Naive thymus-derived CD4-positive, alpha-beta T cell (primary cell): ENCODE results near the gene SPNS3. TPM values are rescaled to one million over a fixed set of nuclear protein-coding genes. Genes with fewer than 3 reads are reported as not detected.

Experiments
- ATAC-seq: fragments of 150-1000 bp; cut with Tn5 transposase; 2 replicates; pipeline ENCODE4 v1.10.0; 2021; ENCODE audit warnings: mild to moderate bottlenecking, moderate library complexity
- CTCF ChIA-PET: fragments of 350-600 bp; sonication (Branson Sonifier 250); formaldehyde crosslinking; loops from one replicate; lab custom pipeline; 2021; ENCODE audit warnings: antibody characterized with exemption; lab: Charles Lee
- POLR2A ChIA-PET: fragments of 350-600 bp; sonication (Branson Sonifier 250); formaldehyde crosslinking; loops from one replicate; lab custom pipeline; 2021; ENCODE audit warnings: antibody characterized with exemption, inconsistent platforms; lab: Charles Lee
- DNase-seq, 9 donors: peaks; one replicate each; pipeline versions ENCODE4 v3.0.0 to v3.0.0-alpha.2; 2020 to 2022; ENCODE audit warnings: mixed read lengths in 1 of 9
- H3K27ac ChIP-seq: one replicate; pipeline ENCODE4 v1.7.0; 2013; ENCODE audit warnings: mild to moderate bottlenecking, low read depth, low read length, moderate library complexity
- H3K27me3 ChIP-seq, 2 donors: one replicate each; pipeline ENCODE4 v1.7.0; 2013; ENCODE audit warnings: low read length in 2 of 2, mild to moderate bottlenecking in 2 of 2, moderate library complexity in 2 of 2; ENCODE audit not compliant: control insufficient read depth in 2 of 2, insufficient read depth in 2 of 2
- H3K36me3 ChIP-seq, 3 experiments: 1 replicate in 2 of 3; 2 replicates in 1 of 3; pipeline ENCODE4 v1.7.0; 2013; ENCODE audit warnings: low read length in 3 of 3, mild to moderate bottlenecking in 3 of 3, moderate library complexity in 1 of 3; ENCODE audit not compliant: insufficient read depth in 3 of 3, control insufficient read depth in 2 of 3
- H3K4me1 ChIP-seq, 2 donors: one replicate each; pipeline ENCODE4 v1.7.0; 2013; ENCODE audit warnings: low read length in 2 of 2, mild to moderate bottlenecking in 2 of 2, moderate library complexity in 1 of 2; ENCODE audit not compliant: control insufficient read depth in 2 of 2, insufficient read depth in 2 of 2
- H3K4me3 ChIP-seq: 2 replicates; pipeline ENCODE4 v1.7.0; 2013; ENCODE audit warnings: mild to moderate bottlenecking, low read length
- H3K9me3 ChIP-seq, 3 experiments: 1 replicate in 2 of 3; 2 replicates in 1 of 3; pipeline ENCODE4 v1.7.0; 2013; ENCODE audit warnings: low read length in 3 of 3; ENCODE audit not compliant: control insufficient read depth in 2 of 3
- H3K27ac Mint-ChIP-seq, 9 donors: one replicate each; pipeline ENCODE4 v1.8.0; 2020 to 2022; ENCODE audit warnings: mixed read lengths in 9 of 9, mild to moderate bottlenecking in 8 of 9, moderate library complexity in 5 of 9, inconsistent platforms in 2 of 9
- H3K27me3 Mint-ChIP-seq, 5 donors: one replicate each; pipeline ENCODE4 v1.8.0; 2021 to 2022; ENCODE audit warnings: mixed read lengths in 5 of 5, mild to moderate bottlenecking in 1 of 5
- H3K36me3 Mint-ChIP-seq, 5 donors: one replicate each; pipeline ENCODE4 v1.8.0; 2020 to 2022; ENCODE audit warnings: mixed read lengths in 5 of 5, mild to moderate bottlenecking in 3 of 5, inconsistent platforms in 1 of 5
- H3K4me1 Mint-ChIP-seq, 7 donors: one replicate each; pipeline ENCODE4 v1.8.0; 2020 to 2022; ENCODE audit warnings: mixed read lengths in 7 of 7, mild to moderate bottlenecking in 3 of 7, inconsistent platforms in 1 of 7
- H3K4me3 Mint-ChIP-seq, 10 donors: one replicate each; pipeline ENCODE4 v1.8.0; 2020 to 2022; ENCODE audit warnings: mild to moderate bottlenecking in 10 of 10, mixed read lengths in 10 of 10, moderate library complexity in 6 of 10, inconsistent platforms in 2 of 10
- H3K9me3 Mint-ChIP-seq, 11 donors: one replicate each; pipeline ENCODE4 v1.8.0; 2020 to 2022; ENCODE audit warnings: mixed read lengths in 11 of 11, mild to moderate bottlenecking in 4 of 11, inconsistent platforms in 1 of 11, moderate library complexity in 1 of 11
- intact Hi-C, 2 donors: fragments of 100-400 bp; cut with micrococcal nuclease; formaldehyde crosslinking; loops; one replicate each; pipeline ENCODE4 v1.15.1; 2023
- polyA plus RNA-seq, 2 donors: library from polyadenylated mRNA; unstranded; fragments of 300-500 nt; fragmentation: Illumina TruSeq; gene quantifications; one replicate each; pipeline ENCODE4 v1.2.3, GENCODE V29; 2021
- total RNA-seq, 6 experiments: library from RNA in 5 of 6; stranded (reverse) in 5 of 6; gene quantifications; 1 replicate in 5 of 6; 2 replicates in 1 of 6; pipeline ENCODE4 v1.2.3 and lab custom pipeline; 2021 to 2026

The SPNS3 gene
- total and polyA plus RNA-seq, 7 experiments from 2014 or later: 1.7 to 7.3 (median 5.1) TPM

- DNase-seq (no peak), ATAC-seq (no peak)
- Histone ChIP-seq H3K36me3 (peaks cover 0 to 23% (median 0%) of the 10 kb centered on the region in 3 experiments), H3K4me1 (no peaks in the 10 kb centered on the region), H3K27ac (no peak overlapping the region), H3K27me3 (no peaks in the 10 kb centered on the region), H3K9me3 (no peaks in the 10 kb centered on the region), H3K4me3 (no peak overlapping the region)
- H3K27me3 Mint-ChIP-seq: peaks cover 0 to 10% (median 5%) of the 10 kb centered on the region in 5 donors
- ChIA-PET CTCF (interaction anchor here (0.5 kb wide), 1 partner anchor 114 kb away, joined by 3 read pairs; no protein-coding TSS in a partner anchor), POLR2A (interaction anchor here (1.1 kb wide), 1 partner anchor 15 kb away, joined by 4 read pairs; no protein-coding TSS in a partner anchor)
- intact Hi-C loops: no loop called here
- peaks cover 0 to 16% (median 3%) of the 10 kb centered on the region in 7 donors for H3K4me1 Mint-ChIP-seq
- peak overlapping the region in 1 of 9 donors; percentile 60 for H3K27ac Mint-ChIP-seq
- H3K9me3 Mint-ChIP-seq: no peaks in the 10 kb centered on the region
- no peak overlapping the region for H3K4me3 Mint-ChIP-seq
- peaks cover 0 to 4% (median 2%) of the 10 kb centered on the region in 5 donors for H3K36me3 Mint-ChIP-seq
Measured at GRCh38 chr17:4534928-4535666, 101.4 kb downstream of the SPNS3 start.

GRCh38 chr17:4535667-4536258 is 102.0 kb downstream of the SPNS3 start:
- H3K36me3 Mint-ChIP-seq: peaks cover 0 to 4% (median 2%) of the 10 kb centered on the region in 5 donors
- H3K27ac Mint-ChIP-seq: peak overlapping the region in 1 of 9 donors; percentile 60
- H3K4me3 Mint-ChIP-seq: no peak overlapping the region
- ATAC-seq (no peak), DNase-seq (no peak)
- H3K27me3 Mint-ChIP-seq: peaks cover 0 to 10% (median 5%) of the 10 kb centered on the region in 5 donors
- H3K36me3 ChIP-seq: peaks cover 0 to 29% (median 0%) of the 10 kb centered on the region in 3 experiments
- no peaks in the 10 kb centered on the region for H3K27me3 ChIP-seq
- ChIA-PET CTCF (no interaction called here), POLR2A (interaction anchor here (1.1 kb wide), 1 partner anchor 14 kb away, joined by 4 read pairs; no protein-coding TSS in a partner anchor)
- H3K4me1 ChIP-seq: no peaks in the 10 kb centered on the region
- H3K4me3 ChIP-seq: no peak overlapping the region
- intact Hi-C loops: no loop called here
- H3K9me3 ChIP-seq: no peaks in the 10 kb centered on the region
- H3K9me3 Mint-ChIP-seq: no peaks in the 10 kb centered on the region
- H3K4me1 Mint-ChIP-seq: peaks cover 0 to 16% (median 3%) of the 10 kb centered on the region in 7 donors
- H3K27ac ChIP-seq: no peak overlapping the region

GRCh38 chr17:4536259-4536741 is 102.6 kb downstream of the SPNS3 start:
- H3K36me3 Mint-ChIP-seq: peaks cover 0 to 4% (median 2%) of the 10 kb centered on the region in 5 donors
- no peak overlapping the region for H3K4me3 ChIP-seq
- H3K27ac Mint-ChIP-seq: no peak overlapping the region
- DNase-seq (no peak), ATAC-seq (no peak)
- H3K9me3 Mint-ChIP-seq: no peaks in the 10 kb centered on the region
- H3K4me3 Mint-ChIP-seq: no peak overlapping the region
- peaks cover 0 to 10% (median 5%) of the 10 kb centered on the region in 5 donors for H3K27me3 Mint-ChIP-seq
- H3K36me3 ChIP-seq: peaks cover 0 to 35% (median 1%) of the 10 kb centered on the region in 3 experiments
- no peaks in the 10 kb centered on the region for H3K9me3 ChIP-seq
- H3K4me1 Mint-ChIP-seq: peaks cover 0 to 16% (median 3%) of the 10 kb centered on the region in 7 donors
- CTCF ChIA-PET: interaction anchor here (1.1 kb wide), 1 partner anchor 115 kb away, joined by 3 read pairs; no protein-coding TSS in a partner anchor
- no peaks in the 10 kb centered on the region for H3K4me1 ChIP-seq
- no peaks in the 10 kb centered on the region for H3K27me3 ChIP-seq
- POLR2A ChIA-PET: interaction anchor here (1.1 kb wide), 1 partner anchor 13 kb away, joined by 4 read pairs; no protein-coding TSS in a partner anchor
- no peak overlapping the region for H3K27ac ChIP-seq
- intact Hi-C loops: no loop called here

DNA sequence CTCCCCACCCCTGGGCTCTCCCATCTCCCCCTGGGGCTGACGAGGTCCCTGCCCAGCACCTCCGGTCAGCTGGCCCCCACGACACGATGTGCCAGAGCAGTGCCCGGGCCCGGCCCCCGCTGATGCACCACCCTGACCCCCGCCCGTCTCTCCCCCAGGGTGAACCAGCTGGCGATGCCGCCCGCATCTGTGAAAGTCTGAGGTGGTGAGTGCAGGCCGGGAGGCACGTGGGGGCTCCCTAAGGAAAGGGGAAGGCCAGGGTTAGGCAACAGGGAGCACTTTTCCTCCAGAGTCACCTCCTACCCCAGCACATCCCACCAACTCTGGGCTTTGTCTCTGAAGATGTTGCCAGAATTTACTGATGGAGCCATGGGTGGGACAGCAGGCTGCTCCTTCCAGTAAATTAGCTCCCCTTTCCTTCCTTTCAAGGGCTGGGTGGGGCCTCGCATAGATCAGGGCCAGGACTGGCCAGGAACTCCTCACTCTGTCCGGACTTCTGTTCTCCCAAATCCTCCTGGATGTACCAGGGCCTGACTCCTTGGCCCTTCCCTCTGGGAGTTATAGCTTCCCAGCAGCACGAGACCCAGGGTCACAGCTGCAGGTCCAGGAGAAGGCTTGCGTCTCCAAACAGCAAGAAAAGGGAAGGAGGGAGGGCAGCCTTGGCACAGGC is 103.1 kb downstream of the SPNS3 start:
- Mint-ChIP-seq H3K4me3 (no peak overlapping the region), H3K4me1 (peaks cover 0 to 16% (median 3%) of the 10 kb centered on the region in 7 donors), H3K9me3 (no peaks in the 10 kb centered on the region), H3K36me3 (peaks cover 0 to 4% (median 2%) of the 10 kb centered on the region in 5 donors), H3K27ac (peak overlapping the region in 1 of 9 donors; percentile 33), H3K27me3 (peaks cover 0 to 8% (median 4%) of the 10 kb centered on the region in 5 donors)
- Histone ChIP-seq H3K9me3 (no peaks in the 10 kb centered on the region), H3K27ac (no peak overlapping the region), H3K27me3 (no peaks in the 10 kb centered on the region), H3K4me1 (no peaks in the 10 kb centered on the region), H3K4me3 (no peak overlapping the region), H3K36me3 (peaks cover 0 to 40% (median 7%) of the 10 kb centered on the region in 3 experiments)
- intact Hi-C loops: no loop called here
- ChIA-PET CTCF (interaction anchor here (1.1 kb wide), 1 partner anchor 116 kb away, joined by 3 read pairs; no protein-coding TSS in a partner anchor), POLR2A (interaction anchor here (1.1 kb wide), 1 partner anchor 13 kb away, joined by 4 read pairs; no protein-coding TSS in a partner anchor)
- ATAC-seq (no peak), DNase-seq (no peak)

Other genes with a start within 250 kb of the SPNS3 start
- gene ANKFY1, start 170.0 kb upstream of the SPNS3 start, total RNA-seq: 10 to 100 TPM; 52.4 to 84.5 (median 69.7) TPM
- gene ANKFY1, start 170.0 kb upstream of the SPNS3 start, polyA plus RNA-seq: 10 to 100 TPM; 11.7 to 19.7 TPM
- gene UBE2G1, start 67.3 kb upstream of the SPNS3 start, total RNA-seq: 10 to 100 TPM; 50.1 to 63.7 (median 56.6) TPM
- gene UBE2G1, start 67.3 kb upstream of the SPNS3 start, polyA plus RNA-seq: 10 to 100 TPM; 55.1 to 68.9 TPM
- gene SPNS2, start 64.9 kb downstream of the SPNS3 start, total RNA-seq: under 1 TPM in 4 of 5 experiments, not detected in 1; 0.19 to 0.56 (median 0.50) TPM
- gene SPNS2, start 64.9 kb downstream of the SPNS3 start, polyA plus RNA-seq: not detected
- gene MYBBP1A, start 121.4 kb downstream of the SPNS3 start, total RNA-seq: 10 to 100 TPM; 59.8 to 81.8 (median 77.9) TPM
- gene MYBBP1A, start 121.4 kb downstream of the SPNS3 start, polyA plus RNA-seq: 10 to 100 TPM; 21.0 to 42.8 TPM
- not detected for gene GGT6, start 126.6 kb downstream of the SPNS3 start, total RNA-seq
- gene GGT6, start 126.6 kb downstream of the SPNS3 start, polyA plus RNA-seq: not detected
- gene SMTNL2, start 150.6 kb downstream of the SPNS3 start, total RNA-seq: not detected
- not detected for gene SMTNL2, start 150.6 kb downstream of the SPNS3 start, polyA plus RNA-seq
- gene ALOX15, start 207.7 kb downstream of the SPNS3 start, total RNA-seq: under 1 TPM in 3 of 5 experiments, not detected in 2; 0.44 to 0.60 (median 0.50) TPM
- gene ALOX15, start 207.7 kb downstream of the SPNS3 start, polyA plus RNA-seq: not detected